A549 (cell line): ENCODE results near the gene AFAP1.

Experiments
- CHD2 ChIP-seq: fragments of 150-350 bp; IDR thresholded peaks from 2 replicates; pipeline ENCODE4 v1.6.1; 2014; ENCODE audit warnings: low read length; ENCODE audit not compliant: partially characterized antibody
- CHD4 ChIP-seq: fragments of 200-600 bp; sonication (generic); IDR thresholded peaks from 2 replicates; pipeline ENCODE4 v1.6.1; 2016; ENCODE audit warnings: antibody characterized with exemption, mild to moderate bottlenecking, borderline replicate concordance
- MAX ChIP-seq: IDR thresholded peaks from 2 replicates; pipeline ENCODE4 v1.6.1; 2012
- ZNF302 ChIP-seq: fragments of 250-450 bp; sonication (Bioruptor Pico); IDR thresholded peaks from 2 replicates; pipeline ENCODE4 v1.9.0; 2021; ENCODE audit warnings: inconsistent platforms, mild to moderate bottlenecking, moderate library complexity
- TF ChIP-seq, protein P1 (sequence below): fragments of >200 bp; sonication (Bioruptor Twin); formaldehyde crosslinking; IDR thresholded peaks from 3 replicates; pipeline ENCODE4 v1.5.1; 2016

DNA sequence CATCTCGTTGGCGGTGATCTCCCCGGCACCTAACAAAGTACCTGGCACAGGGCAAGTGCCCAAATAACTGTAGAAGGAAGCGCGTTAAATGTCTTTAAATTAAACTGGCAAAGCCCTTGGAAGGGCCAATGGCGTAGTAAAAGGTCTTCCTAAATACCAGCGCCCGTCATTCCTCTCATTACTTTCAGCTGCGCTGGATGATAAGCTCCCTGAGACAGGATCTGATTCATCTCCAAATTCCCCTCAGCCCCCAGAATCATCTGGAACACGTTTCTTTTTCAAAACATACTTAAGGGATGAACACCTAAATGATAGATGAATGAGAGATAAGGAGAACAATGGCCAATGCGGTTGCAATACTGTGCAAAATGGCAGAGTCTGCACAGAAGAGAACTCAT lies 95.1 kb downstream of the AFAP1 start:
- TF ChIP-seq, protein P1, sequence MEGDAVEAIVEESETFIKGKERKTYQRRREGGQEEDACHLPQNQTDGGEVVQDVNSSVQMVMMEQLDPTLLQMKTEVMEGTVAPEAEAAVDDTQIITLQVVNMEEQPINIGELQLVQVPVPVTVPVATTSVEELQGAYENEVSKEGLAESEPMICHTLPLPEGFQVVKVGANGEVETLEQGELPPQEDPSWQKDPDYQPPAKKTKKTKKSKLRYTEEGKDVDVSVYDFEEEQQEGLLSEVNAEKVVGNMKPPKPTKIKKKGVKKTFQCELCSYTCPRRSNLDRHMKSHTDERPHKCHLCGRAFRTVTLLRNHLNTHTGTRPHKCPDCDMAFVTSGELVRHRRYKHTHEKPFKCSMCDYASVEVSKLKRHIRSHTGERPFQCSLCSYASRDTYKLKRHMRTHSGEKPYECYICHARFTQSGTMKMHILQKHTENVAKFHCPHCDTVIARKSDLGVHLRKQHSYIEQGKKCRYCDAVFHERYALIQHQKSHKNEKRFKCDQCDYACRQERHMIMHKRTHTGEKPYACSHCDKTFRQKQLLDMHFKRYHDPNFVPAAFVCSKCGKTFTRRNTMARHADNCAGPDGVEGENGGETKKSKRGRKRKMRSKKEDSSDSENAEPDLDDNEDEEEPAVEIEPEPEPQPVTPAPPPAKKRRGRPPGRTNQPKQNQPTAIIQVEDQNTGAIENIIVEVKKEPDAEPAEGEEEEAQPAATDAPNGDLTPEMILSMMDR: no peak
- no peak for TF ChIP-seq CHD4
- no peak for TF ChIP-seq CHD2
- TF ChIP-seq MAX: no peak
- no peak for TF ChIP-seq ZNF302 (CRISPR knock-in tag)
